HUES48 (cell line): ENCODE results near the gene NMU.
"Not testable (repeated sequence)": the region's sequence is repeated elsewhere in the genome, so short reads cannot be mapped to it uniquely, and the experiment has no call there.

ENCODE experiments used
- H3K27ac ChIP-seq: one replicate; pipeline ENCODE4 v1.7.0; 2013; ENCODE audit warnings: low read depth, low read length, inconsistent platforms
- H3K27me3 ChIP-seq: 2 replicates; pipeline ENCODE4 v1.6.1; 2013; ENCODE audit warnings: mild to moderate bottlenecking, low read length; ENCODE audit not compliant: control insufficient read depth, insufficient read depth
- H3K36me3 ChIP-seq: 2 replicates; pipeline ENCODE4 v1.6.1; 2013; ENCODE audit warnings: low read length; ENCODE audit not compliant: control insufficient read depth, insufficient read depth
- H3K4me1 ChIP-seq: 2 replicates; pipeline ENCODE4 v1.6.1; 2013; ENCODE audit warnings: mild to moderate bottlenecking, low read length; ENCODE audit not compliant: control insufficient read depth, insufficient read depth
- H3K4me3 ChIP-seq: 2 replicates; pipeline ENCODE4 v1.5.1; 2013; ENCODE audit warnings: mild to moderate bottlenecking, low read depth, low read length
- H3K9ac ChIP-seq: 2 replicates; pipeline ENCODE4 v1.6.1; 2013; ENCODE audit warnings: mild to moderate bottlenecking, low read depth, low read length, moderate library complexity
- H3K9me3 ChIP-seq: 2 replicates; pipeline ENCODE4 v1.6.1; 2013; ENCODE audit warnings: low read length; ENCODE audit not compliant: control insufficient read depth, insufficient read depth

The NMU gene

DNA sequence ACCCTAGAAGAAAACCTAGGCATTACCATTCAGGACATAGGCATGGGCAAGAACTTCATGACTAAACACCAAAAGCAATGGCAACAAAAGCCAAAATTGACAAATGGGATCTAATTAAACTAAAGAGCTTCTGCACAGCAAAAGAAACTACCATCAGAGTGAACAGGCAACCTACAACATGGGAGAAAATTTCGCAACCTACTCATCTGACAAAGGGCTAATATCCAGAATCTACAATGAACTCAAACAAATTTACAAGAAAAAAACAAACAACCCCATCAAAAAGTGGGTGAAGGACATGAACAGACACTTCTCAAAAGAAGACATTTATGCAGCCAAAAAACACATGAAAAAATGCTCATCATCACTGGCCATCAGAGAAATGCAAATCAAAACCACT is 12.0 kb downstream of the NMU start:
- H3K4me1 ChIP-seq, H3K27ac ChIP-seq, H3K9me3 ChIP-seq, H3K27me3 ChIP-seq, H3K9ac ChIP-seq, H3K4me3 ChIP-seq: not testable (repeated sequence)
- peaks cover 14% of the 10 kb centered on the region; the same call in 1 of the 2 replicates for H3K36me3 ChIP-seq

DNA sequence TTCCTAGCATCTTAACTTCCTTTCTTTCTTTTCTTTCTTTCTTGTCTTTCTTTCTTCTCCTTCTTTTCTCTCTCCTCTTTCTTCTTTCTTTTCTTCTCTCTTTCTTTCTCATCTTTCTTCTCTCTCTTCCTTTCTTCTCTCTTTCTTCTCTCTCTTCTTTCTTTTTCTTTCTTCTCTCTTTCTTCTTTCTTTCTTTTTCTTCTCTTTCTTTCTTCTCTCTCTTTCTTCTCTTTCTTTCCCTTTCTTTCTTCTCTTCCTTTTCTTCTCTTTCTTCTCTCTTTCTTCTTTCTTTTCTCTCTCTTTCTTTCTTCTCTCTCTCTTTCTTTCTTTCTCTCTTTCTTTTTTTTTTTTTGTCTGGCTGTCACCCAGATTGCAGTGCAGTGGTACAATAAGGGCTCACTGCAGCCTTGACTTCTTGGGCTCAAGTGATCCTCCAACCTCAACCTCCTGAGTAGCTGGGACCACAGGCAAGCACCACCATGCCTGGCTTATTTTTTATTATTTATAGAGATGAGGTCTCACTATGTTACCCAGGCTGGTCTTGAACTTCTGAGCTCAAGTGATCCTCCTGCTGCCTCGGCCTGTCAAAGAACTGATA is 17.5 kb downstream of the NMU start:
- Histone ChIP-seq H3K27ac (no peak overlapping the region), H3K27me3 (no peaks in the 10 kb centered on the region), H3K4me1 (no peaks in the 10 kb centered on the region), H3K9ac (no peak overlapping the region), H3K4me3 (peak overlapping the region; percentile 47; the same call in 1 of the 2 replicates), H3K9me3 (no peaks in the 10 kb centered on the region), H3K36me3 (no peaks in the 10 kb centered on the region)

- H3K4me3 ChIP-seq = no peak overlapping the region
- no peaks in the 10 kb centered on the region for H3K27me3 ChIP-seq
- no peak overlapping the region for H3K9ac ChIP-seq
- H3K9me3 ChIP-seq = no peaks in the 10 kb centered on the region
- H3K27ac ChIP-seq = no peak overlapping the region
- H3K4me1 ChIP-seq = no peaks in the 10 kb centered on the region
- no peaks in the 10 kb centered on the region for H3K36me3 ChIP-seq
Measured at GRCh38 chr4:55617587-55618197, 18.4 kb downstream of the NMU start.

GRCh38 chr4:55615008-55615407 is 21.1 kb downstream of the NMU start:
- Histone ChIP-seq H3K36me3 (no peaks in the 10 kb centered on the region), H3K9me3 (no peaks in the 10 kb centered on the region), H3K27me3 (no peaks in the 10 kb centered on the region), H3K4me3 (no peak overlapping the region), H3K9ac (no peak overlapping the region), H3K4me1 (no peaks in the 10 kb centered on the region), H3K27ac (no peak overlapping the region)

DNA sequence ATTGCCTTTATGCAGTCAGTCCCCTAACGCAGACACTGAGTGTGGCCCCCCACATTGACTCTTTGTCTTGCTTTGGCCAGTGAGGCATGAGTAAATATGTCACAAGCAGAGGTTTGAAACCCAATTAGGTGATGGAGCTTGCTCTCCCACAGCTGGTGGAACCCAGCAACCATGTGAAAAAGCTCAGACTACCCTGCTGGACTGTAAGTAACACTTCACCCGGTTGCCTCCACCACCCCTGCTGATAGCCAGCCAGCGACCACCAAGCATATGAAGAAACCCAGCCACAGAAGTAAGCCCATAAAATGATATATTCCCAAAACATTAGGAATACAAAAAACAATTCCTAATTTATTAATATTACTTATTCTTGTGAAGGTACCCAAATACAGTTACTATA is 22.5 kb downstream of the NMU start:
- Histone ChIP-seq H3K9me3 (no peaks in the 10 kb centered on the region), H3K4me3 (no peak overlapping the region), H3K27ac (no peak overlapping the region), H3K36me3 (no peaks in the 10 kb centered on the region), H3K4me1 (no peaks in the 10 kb centered on the region), H3K27me3 (no peaks in the 10 kb centered on the region), H3K9ac (no peak overlapping the region)

- Histone ChIP-seq H3K27ac (no peak overlapping the region), H3K27me3 (no peaks in the 10 kb centered on the region), H3K4me1 (no peaks in the 10 kb centered on the region), H3K4me3 (no peak overlapping the region), H3K9me3 (no peaks in the 10 kb centered on the region), H3K9ac (no peak overlapping the region), H3K36me3 (peaks cover 3% of the 10 kb centered on the region; the same call in 1 of the 2 replicates)
Measured at GRCh38 chr4:55612341-55612740, 23.8 kb downstream of the NMU start.

GRCh38 chr4:55611358-55612059 is 24.6 kb downstream of the NMU start:
- H3K27ac ChIP-seq = no peak overlapping the region
- no peaks in the 10 kb centered on the region for H3K4me1 ChIP-seq
- H3K4me3 ChIP-seq = no peak overlapping the region

GRCh38 chr4:55610381-55610780 is 25.7 kb downstream of the NMU start:
- no peak overlapping the region for H3K27ac ChIP-seq
- no peak overlapping the region for H3K4me3 ChIP-seq
- no peaks in the 10 kb centered on the region for H3K27me3 ChIP-seq
- H3K4me1 ChIP-seq = no peaks in the 10 kb centered on the region
- H3K9ac ChIP-seq = no peak overlapping the region
- peaks cover 7% of the 10 kb centered on the region for H3K36me3 ChIP-seq
- no peaks in the 10 kb centered on the region for H3K9me3 ChIP-seq

More at GRCh38 chr4:55611358-55612059, 24.6 kb downstream of the NMU start:
- H3K36me3 ChIP-seq = peaks cover 7% of the 10 kb centered on the region
- no peaks in the 10 kb centered on the region for H3K9me3 ChIP-seq
- H3K27me3 ChIP-seq = no peaks in the 10 kb centered on the region
- H3K9ac ChIP-seq = no peak overlapping the region

DNA sequence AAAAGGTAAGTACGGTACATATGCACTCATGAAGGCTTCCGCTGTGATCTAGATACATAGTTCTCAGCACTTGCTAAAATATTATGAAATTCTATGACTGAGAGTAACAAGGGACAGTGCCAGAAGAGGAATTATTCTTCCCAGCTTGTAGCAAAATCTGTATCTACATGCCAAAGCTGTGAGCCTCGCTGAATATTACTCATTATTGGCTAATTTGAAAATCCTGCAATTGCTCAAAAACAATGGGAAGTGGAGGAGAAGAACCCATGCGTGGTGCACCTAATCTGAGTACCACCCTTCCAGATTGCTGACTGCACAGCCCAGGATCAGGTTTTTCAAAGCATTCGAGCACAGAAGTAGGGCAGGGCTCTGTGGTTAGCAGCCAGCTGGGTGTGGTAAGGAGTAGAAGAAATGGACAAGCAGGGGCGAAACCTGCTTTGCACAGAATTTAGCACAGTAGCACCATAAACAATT is 26.7 kb downstream of the NMU start:
- H3K4me1 ChIP-seq = no peaks in the 10 kb centered on the region
- H3K36me3 ChIP-seq = peaks cover 7% of the 10 kb centered on the region
- no peaks in the 10 kb centered on the region for H3K27me3 ChIP-seq
- no peak overlapping the region for H3K27ac ChIP-seq
- H3K9me3 ChIP-seq = no peaks in the 10 kb centered on the region
- no peak overlapping the region for H3K4me3 ChIP-seq
- no peak overlapping the region for H3K9ac ChIP-seq

DNA sequence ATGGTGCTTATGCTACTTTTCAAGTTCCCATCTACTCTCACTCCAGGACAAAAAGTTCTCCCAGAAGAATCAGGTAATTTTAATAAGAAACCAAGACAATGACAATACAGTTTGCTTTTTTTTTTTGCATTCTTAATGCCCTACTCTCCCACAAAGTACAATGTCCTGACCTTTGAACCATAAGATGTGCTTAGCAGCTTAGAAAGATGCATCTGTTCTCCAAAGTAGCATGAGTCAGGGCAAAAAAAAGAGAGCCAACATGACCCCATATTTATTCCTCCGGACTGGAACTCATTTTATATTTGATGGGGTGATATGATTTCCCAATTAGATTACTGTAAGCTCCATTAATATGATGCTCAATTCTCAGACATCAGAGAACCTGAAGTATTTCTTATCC is 27.5 kb downstream of the NMU start:
- Histone ChIP-seq H3K4me3 (no peak overlapping the region), H3K27me3 (no peaks in the 10 kb centered on the region), H3K36me3 (peaks cover 7% of the 10 kb centered on the region), H3K4me1 (no peaks in the 10 kb centered on the region), H3K9me3 (no peaks in the 10 kb centered on the region), H3K9ac (no peak overlapping the region), H3K27ac (no peak overlapping the region)

DNA sequence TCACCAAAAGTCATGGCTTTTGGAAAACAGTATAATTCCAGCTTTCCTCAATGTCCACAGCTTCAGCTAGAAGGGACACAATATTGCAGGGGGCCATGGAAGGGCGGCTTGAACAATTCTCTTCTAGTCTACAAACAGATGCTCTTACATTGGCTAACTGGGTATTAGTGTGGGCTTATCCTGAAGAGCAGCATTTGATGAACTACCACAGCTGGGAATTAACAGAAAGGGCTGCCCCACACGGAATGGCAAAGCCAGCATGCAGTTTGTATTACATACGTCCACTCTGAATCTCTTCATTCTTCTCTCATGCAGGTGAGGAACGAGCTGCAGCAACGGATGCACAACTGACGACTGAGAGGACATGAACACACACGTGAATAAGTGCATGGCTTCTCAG is 31.1 kb downstream of the NMU start:
- H3K4me1 ChIP-seq = no peaks in the 10 kb centered on the region
- no peak overlapping the region for H3K4me3 ChIP-seq
- H3K36me3 ChIP-seq = peaks cover 12% of the 10 kb centered on the region
- H3K27ac ChIP-seq = no peak overlapping the region
- H3K9me3 ChIP-seq = no peaks in the 10 kb centered on the region
- no peaks in the 10 kb centered on the region for H3K27me3 ChIP-seq
- H3K9ac ChIP-seq = no peak overlapping the region
